Naive thymus-derived CD8-positive, alpha-beta T cell (primary cell): ENCODE results near the gene PARD3. TPM values are rescaled to one million over a fixed set of nuclear protein-coding genes. Genes with fewer than 3 reads are reported as not detected.

ENCODE experiments used
- ATAC-seq, 2 donors: fragments of 150-1000 bp; cut with Tn5 transposase in 1 of 2; sonication (Bioruptor Pico), chemical (Tn5 transposase) in 1 of 2; 1 replicate in 1 of 2; 2 replicates in 1 of 2; pipeline ENCODE4 v1.10.0; 2021; ENCODE audit warnings: mild to moderate bottlenecking in 2 of 2, moderate library complexity in 2 of 2
- POLR2A ChIA-PET: fragments of 350-600 bp; sonication (Branson Sonifier 250); formaldehyde crosslinking; loops from one replicate; lab custom pipeline; 2021; ENCODE audit warnings: antibody characterized with exemption; lab: Charles Lee
- DNase-seq, 10 donors: peaks; one replicate each; pipeline versions ENCODE4 v3.0.0 to v3.0.0-alpha.2; 2020 to 2022
- H3K27ac Mint-ChIP-seq, 10 donors: one replicate each; pipeline ENCODE4 v1.8.0; 2020 to 2022; ENCODE audit warnings: mild to moderate bottlenecking in 10 of 10, mixed read lengths in 10 of 10, moderate library complexity in 4 of 10, inconsistent platforms in 1 of 10
- H3K27me3 Mint-ChIP-seq, 5 donors: one replicate each; pipeline ENCODE4 v1.8.0; 2021 to 2022; ENCODE audit warnings: mixed read lengths in 5 of 5
- H3K36me3 Mint-ChIP-seq, 3 donors: one replicate each; pipeline ENCODE4 v1.8.0; 2020 to 2022; ENCODE audit warnings: mixed read lengths in 3 of 3, mild to moderate bottlenecking in 2 of 3, inconsistent platforms in 1 of 3
- H3K4me1 Mint-ChIP-seq, 4 donors: one replicate each; pipeline ENCODE4 v1.8.0; 2021 to 2022; ENCODE audit warnings: mixed read lengths in 4 of 4
- H3K4me3 Mint-ChIP-seq, 10 donors: one replicate each; pipeline ENCODE4 v1.8.0; 2020 to 2022; ENCODE audit warnings: mild to moderate bottlenecking in 10 of 10, mixed read lengths in 10 of 10, moderate library complexity in 6 of 10, inconsistent platforms in 1 of 10
- H3K9me3 Mint-ChIP-seq, 9 donors: one replicate each; pipeline ENCODE4 v1.8.0; 2020 to 2022; ENCODE audit warnings: mixed read lengths in 9 of 9, mild to moderate bottlenecking in 3 of 9, inconsistent platforms in 1 of 9, moderate library complexity in 1 of 9
- polyA plus RNA-seq, 3 donors: library from polyadenylated mRNA; unstranded; fragments of 300-500 nt; fragmentation: Illumina TruSeq; gene quantifications; one replicate each; pipeline ENCODE4 v1.2.3, GENCODE V29; 2021
- total RNA-seq, 8 experiments: library from RNA in 2 of 8; stranded (reverse) in 2 of 8; gene quantifications; one replicate each; pipeline ENCODE4 v1.2.3 and lab custom pipeline; 2021 to 2026

The PARD3 gene
- total and polyA plus RNA-seq, 5 experiments from 2014 or later, result 0.10 to 0.51 (median 0.18) TPM

DNA sequence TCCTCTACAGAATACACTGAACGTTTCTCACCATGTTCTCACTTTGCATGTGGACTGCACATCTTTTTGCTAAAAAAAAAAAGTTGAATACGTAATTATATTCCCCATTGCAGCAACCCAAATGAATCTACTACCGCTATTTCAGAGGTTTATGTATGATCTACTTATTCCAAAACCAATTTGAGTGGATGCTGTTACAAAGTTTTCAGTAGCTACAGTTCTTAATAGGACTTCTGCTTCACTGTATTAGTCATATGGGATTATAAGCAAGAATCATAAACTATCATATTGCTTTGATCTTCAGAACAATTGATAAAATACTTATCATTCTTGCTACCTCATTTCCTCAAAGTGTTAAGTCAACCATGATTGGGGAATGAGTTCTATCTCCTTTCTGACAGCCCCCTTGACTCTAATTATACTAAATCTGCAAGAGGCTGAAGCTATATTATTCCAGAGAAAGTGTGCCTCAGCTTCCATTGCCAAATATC is 257.0 kb downstream of the PARD3 start:
- H3K4me1 Mint-ChIP-seq, result no peaks in the 10 kb centered on the region
- peaks cover 0 to 5% (median 0%) of the 10 kb centered on the region in 9 donors for H3K9me3 Mint-ChIP-seq
- no peak for ATAC-seq
- H3K36me3 Mint-ChIP-seq, result no peaks in the 10 kb centered on the region
- H3K27ac Mint-ChIP-seq, result no peak overlapping the region
- H3K27me3 Mint-ChIP-seq, result peaks cover 0 to 3% (median 0%) of the 10 kb centered on the region in 5 donors
- POLR2A ChIA-PET, result no interaction called here
- H3K4me3 Mint-ChIP-seq, result no peak overlapping the region
- no peak for DNase-seq

DNA sequence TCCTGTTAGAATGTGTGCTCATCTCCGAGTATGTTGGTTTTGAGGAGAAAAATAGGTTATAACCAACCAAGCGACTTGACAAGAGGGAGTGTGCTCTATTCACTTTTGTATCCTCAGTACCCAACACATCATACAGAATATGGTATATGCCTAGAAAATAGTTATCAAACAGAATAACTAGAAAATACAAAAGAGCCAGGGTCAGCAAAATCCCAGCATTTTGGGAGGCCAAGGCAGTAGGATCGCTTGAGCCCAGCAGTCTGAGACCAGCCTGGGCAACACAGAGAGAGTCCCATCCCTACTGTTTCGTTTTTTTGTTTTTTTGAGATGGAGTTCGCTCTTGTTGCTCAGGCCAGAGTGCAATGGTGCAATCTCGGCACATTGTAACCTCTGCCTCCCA is 257.9 kb downstream of the PARD3 start:
- Mint-ChIP-seq H3K9me3 (peaks cover 0 to 5% (median 0%) of the 10 kb centered on the region in 9 donors), H3K4me3 (no peak overlapping the region), H3K27me3 (peaks cover 0 to 3% (median 0%) of the 10 kb centered on the region in 5 donors), H3K4me1 (no peaks in the 10 kb centered on the region), H3K27ac (no peak overlapping the region), H3K36me3 (no peaks in the 10 kb centered on the region)
- ATAC-seq (no peak), DNase-seq (no peak)
- POLR2A ChIA-PET, result no interaction called here

DNA sequence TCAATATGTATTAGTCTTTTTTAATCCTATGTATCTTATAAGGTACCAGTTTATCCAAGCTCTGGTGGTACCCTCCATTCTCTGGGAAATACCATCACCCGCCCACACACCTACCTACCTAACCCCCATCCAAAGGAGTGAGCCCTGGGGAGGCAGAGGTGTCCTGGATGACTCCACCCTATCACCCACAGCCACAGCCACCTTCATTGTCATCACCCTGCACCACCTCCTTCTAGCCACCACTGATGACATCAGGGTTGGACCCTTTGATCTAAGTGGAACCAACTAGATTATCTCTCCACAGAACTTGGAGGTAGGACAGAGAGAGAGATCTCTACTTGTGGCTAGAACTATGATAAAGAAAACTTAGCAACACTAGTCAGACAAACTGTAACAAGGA is 259.4 kb downstream of the PARD3 start:
- Mint-ChIP-seq H3K4me3 (no peak overlapping the region), H3K36me3 (no peaks in the 10 kb centered on the region), H3K27ac (no peak overlapping the region), H3K9me3 (peaks cover 0 to 5% (median 0%) of the 10 kb centered on the region in 9 donors), H3K4me1 (no peaks in the 10 kb centered on the region), H3K27me3 (peaks cover 0 to 3% (median 0%) of the 10 kb centered on the region in 5 donors)
- POLR2A ChIA-PET, result no interaction called here
- DNase-seq (no peak), ATAC-seq (no peak)

DNA sequence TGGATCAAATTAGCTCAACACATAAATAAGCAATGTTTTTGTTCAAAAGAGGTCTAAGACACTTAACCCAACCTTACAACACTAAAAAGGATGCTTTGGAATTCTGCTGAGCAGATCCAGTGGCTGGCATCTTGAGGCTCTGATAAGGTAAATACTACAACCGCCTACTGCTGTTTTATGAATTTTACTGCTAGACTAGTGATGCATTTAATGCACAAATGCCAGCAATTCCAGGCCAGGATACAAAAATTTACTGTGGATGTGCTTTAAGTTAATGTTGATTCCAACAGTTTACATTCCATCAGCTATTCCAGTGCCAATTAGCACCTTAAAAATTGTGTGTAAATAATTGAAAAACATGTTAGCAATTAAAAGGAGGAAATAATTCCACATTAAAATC is 261.3 kb downstream of the PARD3 start:
- no peak for ATAC-seq
- no peaks in the 10 kb centered on the region for H3K27me3 Mint-ChIP-seq
- POLR2A ChIA-PET, result no interaction called here

DNA sequence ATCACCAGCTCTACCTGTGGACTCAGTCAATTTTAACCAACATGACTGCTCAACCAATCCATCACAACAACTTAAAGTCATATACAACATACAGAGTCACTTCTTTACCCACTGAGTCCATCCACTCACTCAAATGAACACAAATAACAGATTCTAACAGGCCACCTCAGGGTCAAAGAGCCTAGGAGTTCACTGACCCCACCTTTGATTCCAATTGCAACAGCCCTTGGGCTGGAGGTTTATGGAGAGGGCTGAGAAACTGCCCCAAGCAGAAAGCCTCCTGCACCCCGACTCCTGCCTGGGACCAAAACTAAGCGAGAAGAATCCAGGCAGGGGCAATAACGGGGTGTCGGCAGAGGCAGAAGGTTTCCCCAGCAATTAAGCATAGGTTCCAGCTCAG is 263.8 kb downstream of the PARD3 start:
- DNase-seq, result no peak
- no peak overlapping the region for H3K4me3 Mint-ChIP-seq
- no peaks in the 10 kb centered on the region for H3K27me3 Mint-ChIP-seq
- no peak overlapping the region for H3K27ac Mint-ChIP-seq
- POLR2A ChIA-PET, result no interaction called here
- H3K36me3 Mint-ChIP-seq, result no peaks in the 10 kb centered on the region
- no peaks in the 10 kb centered on the region for H3K9me3 Mint-ChIP-seq
- H3K4me1 Mint-ChIP-seq, result no peaks in the 10 kb centered on the region
- no peak for ATAC-seq

More for the DNA sequence above, 261.3 kb downstream of the PARD3 start:
- DNase-seq, result no peak
- no peaks in the 10 kb centered on the region for H3K4me1 Mint-ChIP-seq
- peaks cover 0 to 5% (median 0%) of the 10 kb centered on the region in 9 donors for H3K9me3 Mint-ChIP-seq
- no peaks in the 10 kb centered on the region for H3K36me3 Mint-ChIP-seq
- H3K27ac Mint-ChIP-seq, result no peak overlapping the region
- H3K4me3 Mint-ChIP-seq, result no peak overlapping the region

DNA sequence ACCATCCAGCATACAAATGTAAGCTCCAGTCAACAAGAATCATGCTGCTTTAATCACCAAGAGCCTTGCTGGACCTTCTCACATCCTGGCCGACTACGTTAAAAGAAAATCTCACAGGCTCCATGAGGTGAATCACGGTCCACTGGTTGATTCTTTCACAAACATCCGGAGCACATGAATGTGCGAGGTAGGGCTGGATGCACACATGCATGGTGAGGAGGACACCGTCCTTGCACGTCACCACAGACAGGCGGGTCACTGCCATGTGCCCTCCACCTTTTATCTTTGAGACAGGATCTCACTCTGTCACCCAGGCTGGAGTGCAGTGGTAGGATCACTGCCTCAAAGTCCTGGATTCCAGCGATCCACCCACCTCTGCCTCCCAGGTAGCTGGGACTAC is 265.1 kb downstream of the PARD3 start:
- POLR2A ChIA-PET, result no interaction called here
- no peaks in the 10 kb centered on the region for H3K9me3 Mint-ChIP-seq
- H3K4me1 Mint-ChIP-seq, result no peaks in the 10 kb centered on the region
- H3K27me3 Mint-ChIP-seq, result no peaks in the 10 kb centered on the region
- no peak overlapping the region for H3K4me3 Mint-ChIP-seq
- DNase-seq (no peak), ATAC-seq (no peak)
- H3K36me3 Mint-ChIP-seq, result no peaks in the 10 kb centered on the region
- H3K27ac Mint-ChIP-seq, result no peak overlapping the region

DNA sequence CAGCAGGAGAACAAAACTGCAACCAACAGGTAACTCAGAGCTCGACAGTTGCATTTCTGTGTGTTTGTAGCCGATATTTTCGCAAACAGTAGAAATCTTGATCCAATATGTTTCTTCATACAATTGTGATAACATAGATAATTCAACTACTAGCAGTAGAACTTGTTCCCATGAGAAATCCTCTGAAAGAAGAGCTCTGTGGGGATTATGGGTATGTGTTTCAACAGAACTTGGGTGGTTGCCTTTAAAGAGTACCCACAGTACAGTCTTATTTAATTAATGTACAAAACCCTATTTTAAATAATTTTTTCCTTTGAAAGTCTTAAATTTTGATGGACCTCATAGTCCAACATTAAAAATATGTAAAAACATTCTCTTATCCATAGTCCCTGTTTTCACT is 266.1 kb downstream of the PARD3 start:
- DNase-seq (no peak), ATAC-seq (no peak)
- Mint-ChIP-seq H3K36me3 (no peaks in the 10 kb centered on the region), H3K27me3 (no peaks in the 10 kb centered on the region), H3K27ac (no peak overlapping the region), H3K9me3 (no peaks in the 10 kb centered on the region), H3K4me3 (no peak overlapping the region), H3K4me1 (no peaks in the 10 kb centered on the region)
- POLR2A ChIA-PET, result no interaction called here

DNA sequence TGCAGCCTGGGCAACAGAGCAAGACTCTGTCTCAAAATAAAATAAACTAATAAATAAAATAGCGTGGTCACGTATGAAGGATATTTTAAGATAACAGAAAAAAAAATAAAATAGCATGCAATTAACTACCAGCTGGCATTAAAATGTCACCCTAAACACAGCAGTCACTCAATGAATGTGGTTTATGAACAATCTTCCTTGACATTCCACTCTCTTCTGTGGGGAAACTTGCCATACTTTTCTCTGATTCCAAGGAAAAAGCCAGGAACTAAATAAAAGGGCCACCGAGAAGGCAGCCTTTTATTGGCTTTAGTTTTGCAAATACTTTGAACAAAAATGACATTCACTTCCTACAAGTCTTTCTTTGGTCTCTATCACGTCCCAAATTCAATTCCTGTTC is 266.6 kb downstream of the PARD3 start:
- H3K27ac Mint-ChIP-seq, result no peak overlapping the region
- H3K27me3 Mint-ChIP-seq, result no peaks in the 10 kb centered on the region
- POLR2A ChIA-PET, result no interaction called here
- ATAC-seq (no peak), DNase-seq (no peak)
- no peak overlapping the region for H3K4me3 Mint-ChIP-seq
- H3K4me1 Mint-ChIP-seq, result no peaks in the 10 kb centered on the region
- H3K9me3 Mint-ChIP-seq, result no peaks in the 10 kb centered on the region
- no peaks in the 10 kb centered on the region for H3K36me3 Mint-ChIP-seq

DNA sequence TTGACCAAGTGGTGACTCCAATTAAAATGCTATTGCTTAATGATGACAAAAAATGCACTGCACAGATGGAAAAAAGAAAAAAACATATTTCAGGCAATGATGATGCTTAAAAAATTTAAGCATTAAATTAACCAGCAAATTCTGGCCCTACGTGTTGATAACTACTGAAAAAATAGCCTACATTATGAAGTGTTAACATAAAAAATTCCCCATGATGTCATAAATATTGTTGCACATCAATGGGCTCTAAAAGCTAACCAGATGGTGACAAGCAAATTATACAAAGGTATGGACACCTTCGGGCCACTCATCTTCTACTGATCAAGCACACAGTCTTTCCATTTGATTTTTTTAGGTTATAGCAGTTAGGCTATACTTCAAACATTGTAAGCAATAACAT is 267.4 kb downstream of the PARD3 start:
- DNase-seq (no peak), ATAC-seq (no peak)
- POLR2A ChIA-PET, result no interaction called here
- no peaks in the 10 kb centered on the region for H3K27me3 Mint-ChIP-seq
- no peaks in the 10 kb centered on the region for H3K9me3 Mint-ChIP-seq
- no peak overlapping the region for H3K27ac Mint-ChIP-seq
- no peaks in the 10 kb centered on the region for H3K4me1 Mint-ChIP-seq
- no peak overlapping the region for H3K4me3 Mint-ChIP-seq
- no peaks in the 10 kb centered on the region for H3K36me3 Mint-ChIP-seq

DNA sequence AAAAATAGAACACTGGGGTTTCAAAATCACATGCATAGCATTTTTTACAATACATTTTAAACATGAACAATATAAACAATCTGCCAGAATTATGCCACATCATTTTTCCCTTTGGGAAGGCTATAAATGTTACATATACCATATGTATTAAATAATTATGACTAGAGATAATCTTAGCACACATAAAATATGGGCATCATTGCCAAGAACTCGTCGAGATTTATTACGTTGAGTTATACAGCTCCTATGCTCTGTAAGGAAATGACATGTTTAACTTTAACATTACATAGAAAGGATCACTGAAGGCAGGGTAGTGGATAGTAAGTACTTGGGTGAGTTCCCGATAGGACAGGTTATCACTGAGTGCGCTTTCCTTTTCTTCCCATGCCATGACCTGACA is 267.8 kb downstream of the PARD3 start:
- POLR2A ChIA-PET, result no interaction called here
- no peak overlapping the region for H3K4me3 Mint-ChIP-seq
- no peaks in the 10 kb centered on the region for H3K36me3 Mint-ChIP-seq
- DNase-seq, result no peak
- no peaks in the 10 kb centered on the region for H3K27me3 Mint-ChIP-seq
- no peak overlapping the region for H3K27ac Mint-ChIP-seq
- no peaks in the 10 kb centered on the region for H3K9me3 Mint-ChIP-seq
- no peak for ATAC-seq
- H3K4me1 Mint-ChIP-seq, result no peaks in the 10 kb centered on the region

DNA sequence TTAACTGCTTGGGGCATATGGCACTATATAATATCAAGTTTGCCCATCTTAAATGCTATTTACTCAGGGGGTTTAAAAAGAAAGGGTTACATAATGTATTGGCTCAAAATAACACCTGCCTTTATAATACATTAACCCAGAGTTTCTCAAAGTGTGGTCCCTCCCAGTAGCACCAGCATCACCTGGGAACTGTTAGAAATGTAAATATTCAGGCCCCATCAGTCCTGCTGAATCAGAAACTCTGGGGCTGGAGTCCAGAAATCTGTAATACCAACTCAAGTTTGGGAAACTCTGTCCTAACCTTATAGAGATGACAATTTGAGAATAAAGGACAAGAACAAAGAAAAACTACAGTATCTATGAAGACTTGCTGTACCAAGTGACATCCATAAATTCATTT is 270.7 kb downstream of the PARD3 start:
- Mint-ChIP-seq H3K36me3 (no peaks in the 10 kb centered on the region), H3K27ac (no peak overlapping the region), H3K27me3 (no peaks in the 10 kb centered on the region), H3K4me1 (no peaks in the 10 kb centered on the region), H3K9me3 (no peaks in the 10 kb centered on the region), H3K4me3 (no peak overlapping the region)
- ATAC-seq (no peak), DNase-seq (no peak)
- POLR2A ChIA-PET, result no interaction called here

DNA sequence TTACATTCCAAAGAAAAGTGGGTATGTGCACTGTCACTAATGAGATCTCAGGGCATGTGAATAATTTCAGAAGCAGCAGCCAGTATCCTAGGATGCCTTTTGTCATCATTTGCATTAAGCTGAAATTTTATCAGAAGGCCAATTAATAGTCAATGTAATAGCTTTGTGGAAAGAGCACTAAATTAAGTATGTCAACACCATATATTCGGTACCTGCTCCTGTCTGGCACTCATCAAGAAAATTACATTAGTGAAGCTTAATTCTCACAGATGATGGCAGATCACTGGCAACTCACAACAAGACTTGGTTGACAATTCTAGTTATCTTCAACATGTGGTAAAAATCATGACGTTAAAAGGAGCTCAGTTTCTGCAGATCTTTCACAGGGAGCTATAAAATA is 271.4 kb downstream of the PARD3 start:
- Mint-ChIP-seq H3K4me3 (no peak overlapping the region), H3K36me3 (no peaks in the 10 kb centered on the region), H3K9me3 (no peaks in the 10 kb centered on the region), H3K4me1 (no peaks in the 10 kb centered on the region), H3K27ac (no peak overlapping the region), H3K27me3 (no peaks in the 10 kb centered on the region)
- no peak for DNase-seq
- ATAC-seq, result no peak
- POLR2A ChIA-PET, result no interaction called here

DNA sequence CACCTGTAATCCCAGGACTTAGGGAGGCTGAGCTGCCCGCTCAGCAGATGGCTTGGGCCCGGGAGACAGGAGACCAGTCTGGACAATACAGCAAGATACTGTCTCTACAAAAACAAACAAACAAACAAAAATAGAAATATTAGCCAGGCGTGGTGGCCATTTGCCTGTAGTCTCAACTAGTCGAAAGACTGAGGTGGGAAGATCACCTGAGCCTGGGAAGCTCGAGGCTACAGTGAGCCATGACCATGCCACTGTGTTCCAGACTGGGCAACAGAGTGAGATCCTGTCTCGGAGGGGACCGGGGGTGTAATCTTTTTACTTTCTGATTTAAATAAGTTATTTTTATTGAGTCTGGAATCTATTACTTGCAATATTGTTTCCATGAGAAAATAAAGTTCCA is 274.6 kb downstream of the PARD3 start:
- no peak for ATAC-seq
- no peaks in the 10 kb centered on the region for H3K36me3 Mint-ChIP-seq
- no peak for DNase-seq
- H3K27ac Mint-ChIP-seq, result no peak overlapping the region
- H3K9me3 Mint-ChIP-seq, result no peaks in the 10 kb centered on the region
- peaks cover 0 to 4% (median 0%) of the 10 kb centered on the region in 5 donors for H3K27me3 Mint-ChIP-seq
- no peak overlapping the region for H3K4me3 Mint-ChIP-seq
- POLR2A ChIA-PET, result no interaction called here
- peaks cover 0 to 14% (median 0%) of the 10 kb centered on the region in 4 donors for H3K4me1 Mint-ChIP-seq

DNA sequence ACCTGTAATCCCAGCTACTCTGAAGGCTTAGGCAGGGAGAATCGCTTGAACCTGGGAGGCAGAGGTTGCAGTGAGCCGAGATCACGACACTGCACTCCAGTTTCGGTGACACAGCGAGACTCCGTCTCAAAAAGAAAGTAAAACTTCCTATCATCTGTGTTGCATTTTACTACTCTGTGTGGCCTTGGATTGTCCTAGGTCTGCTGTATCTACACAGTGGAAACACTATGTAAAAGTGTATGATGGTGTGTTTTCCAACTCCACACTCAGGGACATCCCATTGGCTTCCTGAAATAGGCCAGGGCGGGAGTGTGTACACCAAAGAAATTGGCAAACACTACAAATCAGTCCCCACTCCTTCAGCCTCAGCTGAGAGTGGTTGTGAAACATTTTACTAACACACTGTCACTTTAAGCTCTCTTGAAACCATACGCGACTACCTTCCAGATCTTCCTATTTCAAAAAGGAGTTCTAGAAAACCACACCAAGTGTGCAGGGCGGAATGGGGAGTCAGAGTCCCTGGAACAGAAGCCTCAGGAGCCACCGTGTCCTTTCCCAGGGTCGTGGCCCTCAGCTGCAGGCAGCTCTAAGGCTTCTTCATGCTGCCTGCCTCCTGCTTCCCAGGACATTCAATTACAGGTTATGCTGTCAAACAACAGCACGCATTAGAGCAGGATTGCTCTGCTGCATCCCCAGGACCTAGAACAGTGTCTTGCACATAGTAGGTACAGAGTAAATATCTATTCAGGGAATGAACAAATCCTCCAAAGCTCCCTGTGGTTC is 275.4 kb downstream of the PARD3 start:
- peaks cover 0 to 14% (median 0%) of the 10 kb centered on the region in 4 donors for H3K4me1 Mint-ChIP-seq
- no peak for DNase-seq
- POLR2A ChIA-PET, result no interaction called here
- H3K9me3 Mint-ChIP-seq, result no peaks in the 10 kb centered on the region
- peaks cover 0 to 4% (median 0%) of the 10 kb centered on the region in 5 donors for H3K27me3 Mint-ChIP-seq
- no peak for ATAC-seq
- peak overlapping the region in 1 of 10 donors; percentile 28 for H3K4me3 Mint-ChIP-seq
- no peak overlapping the region for H3K27ac Mint-ChIP-seq
- no peaks in the 10 kb centered on the region for H3K36me3 Mint-ChIP-seq
